CD4-positive, alpha-beta memory T cell (primary cell): ENCODE results near the gene PTPN11. TPM values are rescaled to one million over a fixed set of nuclear protein-coding genes. Genes with fewer than 3 reads are reported as not detected.
"Not testable (repeated sequence)": the region's sequence is repeated elsewhere in the genome, so short reads cannot be mapped to it uniquely, and the experiment has no call there.

Experiments used
- CTCF ChIA-PET: fragments of 350-600 bp; sonication (Branson Sonifier 250); formaldehyde crosslinking; loops from one replicate; lab custom pipeline; 2021; ENCODE audit warnings: inconsistent platforms; ENCODE audit not compliant: partially characterized antibody; lab: Charles Lee
- POLR2A ChIA-PET: fragments of 350-600 bp; sonication (Branson Sonifier 250); formaldehyde crosslinking; loops from one replicate; lab custom pipeline; 2021; ENCODE audit not compliant: partially characterized antibody; lab: Charles Lee
- DNase-seq, 5 donors: peaks; one replicate each; pipeline versions ENCODE4 v3.0.0 to v3.0.0-alpha.2; 2020 to 2022; ENCODE audit warnings: mixed read lengths in 1 of 5
- H3K27ac ChIP-seq: one replicate; pipeline ENCODE4 v1.7.0; 2013; ENCODE audit warnings: low read depth, low read length
- H3K27me3 ChIP-seq: 2 replicates; pipeline ENCODE4 v1.7.0; 2013; ENCODE audit warnings: mild to moderate bottlenecking, low read length, moderate library complexity; ENCODE audit not compliant: insufficient read depth
- H3K36me3 ChIP-seq: 2 replicates; pipeline ENCODE4 v1.7.0; 2013; ENCODE audit warnings: mild to moderate bottlenecking, low read length, moderate library complexity; ENCODE audit not compliant: insufficient read depth
- H3K4me1 ChIP-seq: 2 replicates; pipeline ENCODE4 v1.7.0; 2013; ENCODE audit warnings: mild to moderate bottlenecking, low read length, moderate library complexity; ENCODE audit not compliant: insufficient read depth
- H3K4me3 ChIP-seq, 2 donors: one replicate each; pipeline ENCODE4 v1.7.0; 2013; ENCODE audit warnings: low read length in 2 of 2, mild to moderate bottlenecking in 1 of 2
- H3K9me3 ChIP-seq, 2 donors: one replicate each; pipeline ENCODE4 v1.7.0; 2013; ENCODE audit warnings: low read length in 2 of 2, control low read depth in 1 of 2; ENCODE audit not compliant: control insufficient read depth in 1 of 2
- H3K27ac Mint-ChIP-seq, 7 donors: one replicate each; pipeline ENCODE4 v1.8.0; 2020 to 2021; ENCODE audit warnings: mixed read lengths in 7 of 7, mild to moderate bottlenecking in 6 of 7, inconsistent platforms in 3 of 7, moderate library complexity in 3 of 7
- H3K27me3 Mint-ChIP-seq, 2 donors: one replicate each; pipeline ENCODE4 v1.8.0; 2020 to 2021; ENCODE audit warnings: mixed read lengths in 2 of 2
- H3K36me3 Mint-ChIP-seq, 2 donors: one replicate each; pipeline ENCODE4 v1.8.0; 2020 to 2021; ENCODE audit warnings: mixed read lengths in 2 of 2, inconsistent platforms in 1 of 2, mild to moderate bottlenecking in 1 of 2
- H3K4me1 Mint-ChIP-seq, 4 donors: one replicate each; pipeline ENCODE4 v1.8.0; 2020 to 2021; ENCODE audit warnings: mixed read lengths in 4 of 4, mild to moderate bottlenecking in 1 of 4
- H3K4me3 Mint-ChIP-seq, 8 donors: one replicate each; pipeline ENCODE4 v1.8.0; 2020 to 2021; ENCODE audit warnings: mixed read lengths in 8 of 8, mild to moderate bottlenecking in 7 of 8, moderate library complexity in 6 of 8, inconsistent platforms in 3 of 8
- H3K9me3 Mint-ChIP-seq, 8 donors: one replicate each; pipeline ENCODE4 v1.8.0; 2020 to 2021; ENCODE audit warnings: mixed read lengths in 8 of 8, mild to moderate bottlenecking in 5 of 8, inconsistent platforms in 3 of 8, moderate library complexity in 1 of 8
- intact Hi-C: fragments of 100-400 bp; cut with micrococcal nuclease; formaldehyde crosslinking; loops from one replicate; pipeline ENCODE4 v1.15.1; 2023
- polyA plus RNA-seq, 2 donors: library from polyadenylated mRNA; unstranded; fragments of 300-500 nt; fragmentation: Illumina TruSeq; gene quantifications; one replicate each; pipeline ENCODE4 v1.2.3, GENCODE V29; 2021
- total RNA-seq, 2 experiments: library from RNA; stranded (reverse); gene quantifications; one replicate each; pipeline ENCODE4 v1.2.3, GENCODE V29; 2021

The PTPN11 gene
- total and polyA plus RNA-seq, 4 experiments from 2014 or later: 45.3 to 72.2 (median 52.4) TPM

DNA sequence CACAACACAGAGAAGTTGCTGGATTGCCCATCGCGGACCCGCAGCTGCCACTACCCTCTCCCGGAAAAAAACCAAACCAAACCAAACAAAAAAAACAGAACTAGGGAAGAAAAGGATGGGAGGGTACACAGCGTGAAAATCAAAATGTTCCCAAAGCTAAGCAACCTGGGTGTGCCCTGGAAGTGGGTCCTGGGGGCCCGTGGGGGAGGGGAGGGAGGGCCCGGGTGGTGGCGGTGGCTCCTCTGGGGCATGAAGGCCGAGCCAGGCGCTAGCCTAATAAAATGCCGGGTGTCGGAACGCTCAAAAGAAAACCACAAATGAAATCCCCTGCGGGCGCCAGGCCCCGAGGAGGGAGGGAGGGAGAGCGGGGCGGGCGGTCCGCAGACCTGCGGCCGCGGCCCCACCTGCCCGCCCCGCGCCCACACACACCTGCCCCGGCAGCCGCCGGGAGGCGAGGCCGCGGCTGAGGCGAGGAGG, 37.3 kb upstream of the PTPN11 start:
- Histone ChIP-seq H3K9me3 (no peaks in the 10 kb centered on the region), H3K36me3 (no peaks in the 10 kb centered on the region), H3K27me3 (no peaks in the 10 kb centered on the region), H3K4me3 (peak overlapping the region; percentile 24 to 94), H3K4me1 (peaks cover 18% of the 10 kb centered on the region), H3K27ac (peak overlapping the region; percentile 59)
- Mint-ChIP-seq H3K9me3 (no peaks in the 10 kb centered on the region), H3K4me3 (peak overlapping the region; percentile 86 to 96 (median 92)), H3K4me1 (peaks cover 17 to 28% (median 22%) of the 10 kb centered on the region in 4 donors), H3K36me3 (peaks cover 0 to 9% of the 10 kb centered on the region in 2 donors), H3K27ac (peak overlapping the region; percentile 62 to 95 (median 89)), H3K27me3 (no peaks in the 10 kb centered on the region)
- ChIA-PET POLR2A (interaction anchor here (0.8 kb wide), 1 partner anchor 37 kb away, joined by 3 read pairs; no protein-coding TSS in a partner anchor), CTCF (interaction anchor here (1.2 kb wide), 1 partner anchor 71 kb away, joined by 3 read pairs; no protein-coding TSS in a partner anchor)
- intact Hi-C loops: loop anchor here (10.0 kb wide), 1 partner anchor 277 kb away; the partner anchor contains the start of gene NAA25
- DNase-seq: peak in 2 of 5 donors; percentile 16 to 49

GRCh38 chr12:112381883-112382796, 36.6 kb upstream of the PTPN11 start, which contains the start of gene HECTD4:
TSS of gene HECTD4 (minus strand) at chr12:112382431. CDS start at chr12:112382128, 303 bp downstream.
- CTCF ChIA-PET: interaction anchor here (1.2 kb wide), 1 partner anchor 72 kb away, joined by 3 read pairs; no protein-coding TSS in a partner anchor

DNA sequence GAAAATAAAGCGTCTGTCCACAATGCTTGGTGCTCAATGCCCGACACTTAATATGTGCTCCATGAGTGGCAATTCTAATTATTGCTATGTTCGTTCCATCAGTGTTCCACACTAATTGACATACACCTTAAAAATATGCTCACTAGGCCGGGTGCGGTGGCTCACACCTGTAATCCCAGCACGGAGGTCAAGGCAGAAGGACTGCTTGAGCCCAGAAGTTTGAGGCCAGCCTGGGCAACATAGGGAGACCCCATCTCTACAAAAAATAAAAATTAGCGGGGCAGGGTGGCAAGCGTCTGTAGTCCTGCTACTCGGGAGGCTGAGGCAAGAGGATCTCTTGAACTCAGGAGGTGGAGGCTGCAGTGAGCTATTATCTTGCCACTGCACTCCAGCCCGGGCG, 35.9 kb upstream of the PTPN11 start:
- ChIA-PET POLR2A (no interaction called here), CTCF (interaction anchor here (2.1 kb wide), 1 partner anchor 185 kb away, joined by 12 read pairs; no protein-coding TSS in a partner anchor)
- DNase-seq: no peak
- intact Hi-C loops: loop anchor here (1.0 to 10.0 kb wide), 2 partner anchors 26 to 278 kb away; partner anchors contain the start of genes NAA25 and RPL6
- Mint-ChIP-seq H3K36me3 (peaks cover 0 to 9% of the 10 kb centered on the region in 2 donors), H3K27ac (peak overlapping the region in 5 of 7 donors; percentile 70 to 94 (median 92)), H3K9me3 (no peaks in the 10 kb centered on the region), H3K4me1 (peaks cover 20 to 31% (median 26%) of the 10 kb centered on the region in 4 donors), H3K27me3 (peaks cover 0 to 1% of the 10 kb centered on the region in 2 donors), H3K4me3 (peak overlapping the region; percentile 91 to 96 (median 94))
- Histone ChIP-seq H3K9me3 (no peaks in the 10 kb centered on the region), H3K27ac (peak overlapping the region; percentile 59), H3K36me3 (no peaks in the 10 kb centered on the region), H3K4me3 (peak overlapping the region; percentile 73 to 94), H3K4me1 (peaks cover 18% of the 10 kb centered on the region), H3K27me3 (no peaks in the 10 kb centered on the region)

More at GRCh38 chr12:112381883-112382796, 36.6 kb upstream of the PTPN11 start, which contains the start of gene HECTD4:
- H3K27ac Mint-ChIP-seq: peak within 1 kb of the TSS; percentile 86 to 95 (median 94)
- H3K36me3 Mint-ChIP-seq: peaks cover 0 to 9% of the 10 kb centered on the region in 2 donors
- peak within 1 kb of the TSS; percentile 59 for H3K27ac ChIP-seq
- H3K27me3 ChIP-seq: no peaks in the 10 kb centered on the region
- peak within 1 kb of the TSS; percentile 92 to 96 (median 96) for H3K4me3 Mint-ChIP-seq
- H3K27me3 Mint-ChIP-seq: no peaks in the 10 kb centered on the region
- H3K9me3 ChIP-seq: no peaks in the 10 kb centered on the region
- H3K4me3 ChIP-seq: peak within 1 kb of the TSS; percentile 73 to 94
- peaks cover 18% of the 10 kb centered on the region for H3K4me1 ChIP-seq
- no peaks in the 10 kb centered on the region for H3K9me3 Mint-ChIP-seq
- H3K4me1 Mint-ChIP-seq: peaks cover 17 to 26% (median 22%) of the 10 kb centered on the region in 4 donors
- POLR2A ChIA-PET: no interaction called here
- H3K36me3 ChIP-seq: no peaks in the 10 kb centered on the region
- intact Hi-C loops: loop anchor here (1.0 to 10.0 kb wide), 2 partner anchors 27 to 277 kb away; partner anchors contain the start of genes NAA25 and RPL6
- DNase-seq: peak; percentile 87 to 91 (median 88)

DNA sequence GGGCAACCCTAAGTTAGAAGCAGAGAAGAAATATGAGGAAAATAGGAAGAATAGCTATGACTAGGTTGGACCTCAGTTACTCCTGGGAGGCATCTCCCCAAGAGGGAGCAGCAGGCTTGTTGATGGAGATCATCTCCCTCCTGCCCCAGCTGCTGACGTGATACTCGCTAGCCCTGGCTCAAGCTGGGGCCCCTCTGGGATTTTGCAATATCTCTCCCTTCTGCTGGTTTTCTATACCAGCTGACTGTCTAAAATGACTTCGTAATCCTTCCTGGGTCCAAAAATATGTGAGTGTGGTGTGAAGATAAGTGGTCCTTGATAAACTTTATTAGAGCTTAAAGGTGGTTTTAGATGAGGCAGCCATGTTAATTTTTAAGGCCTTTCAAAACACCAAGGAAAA, 32.0 kb upstream of the PTPN11 start:
- POLR2A ChIA-PET: interaction anchor here (0.9 to 2.0 kb wide), 3 partner anchors 16 to 188 kb away, joined by 3 to 8 read pairs (median 4); no protein-coding TSS in a partner anchor
- H3K27ac ChIP-seq: no peak overlapping the region
- Mint-ChIP-seq H3K9me3 (no peaks in the 10 kb centered on the region), H3K27me3 (peaks cover 0 to 1% of the 10 kb centered on the region in 2 donors), H3K4me1 (peaks cover 7 to 13% (median 9%) of the 10 kb centered on the region in 4 donors), H3K36me3 (peaks cover 0 to 3% of the 10 kb centered on the region in 2 donors), H3K4me3 (no peak overlapping the region), H3K27ac (peak overlapping the region in 3 of 7 donors; percentile 75 to 85 (median 76))
- no peak for DNase-seq
- H3K9me3 ChIP-seq: no peaks in the 10 kb centered on the region
- CTCF ChIA-PET: interaction anchor here (0.8 to 4.3 kb wide), 19 partner anchors 8 to 990 kb away, joined by 3 to 65 read pairs (median 4); no protein-coding TSS in a partner anchor
- intact Hi-C loops: loop anchor here (1.0 to 10.0 kb wide), 5 partner anchors 91 to 562 kb away; partner anchors contain the start of genes ERP29, NAA25 and TMEM116
- H3K36me3 ChIP-seq: no peaks in the 10 kb centered on the region
- no peak overlapping the region for H3K4me3 ChIP-seq
- H3K4me1 ChIP-seq: peaks cover 6% of the 10 kb centered on the region
- H3K27me3 ChIP-seq: no peaks in the 10 kb centered on the region

GRCh38 chr12:112389228-112389627, 29.5 kb upstream of the PTPN11 start:
- ChIA-PET POLR2A (no interaction called here), CTCF (interaction anchor here (0.7 to 4.3 kb wide), 3 partner anchors 10 to 192 kb away, joined by 3 to 65 read pairs (median 4); no protein-coding TSS in a partner anchor)
- Mint-ChIP-seq H3K9me3 (no peaks in the 10 kb centered on the region), H3K4me3 (peak overlapping the region in 1 of 8 donors; percentile 43), H3K27me3 (peaks cover 0 to 3% of the 10 kb centered on the region in 2 donors), H3K27ac (no peak overlapping the region), H3K36me3 (no peaks in the 10 kb centered on the region), H3K4me1 (peaks cover 3 to 6% (median 5%) of the 10 kb centered on the region in 4 donors)
- no peaks in the 10 kb centered on the region for H3K36me3 ChIP-seq
- no peak for DNase-seq
- intact Hi-C loops: loop anchor here (5.0 to 10.0 kb wide), 2 partner anchors 284 to 377 kb away; partner anchors contain the start of genes ERP29, NAA25 and TMEM116
- H3K27me3 ChIP-seq: no peaks in the 10 kb centered on the region
- no peak overlapping the region for H3K27ac ChIP-seq
- no peaks in the 10 kb centered on the region for H3K4me1 ChIP-seq
- no peak overlapping the region for H3K4me3 ChIP-seq
- no peaks in the 10 kb centered on the region for H3K9me3 ChIP-seq

GRCh38 chr12:112389922-112390654, 28.7 kb upstream of the PTPN11 start:
- H3K4me1 Mint-ChIP-seq, H3K4me1 ChIP-seq, H3K27ac ChIP-seq, H3K36me3 ChIP-seq, H3K9me3 Mint-ChIP-seq, H3K27me3 ChIP-seq, H3K9me3 ChIP-seq, DNase-seq, H3K27me3 Mint-ChIP-seq, H3K4me3 ChIP-seq, H3K4me3 Mint-ChIP-seq, H3K27ac Mint-ChIP-seq, H3K36me3 Mint-ChIP-seq, POLR2A ChIA-PET: not testable (repeated sequence)
- intact Hi-C loops: loop anchor here (5.0 to 10.0 kb wide), 2 partner anchors 285 to 378 kb away; partner anchors contain the start of genes ERP29, NAA25 and TMEM116
- CTCF ChIA-PET: interaction anchor here (0.7 to 4.3 kb wide), 2 partner anchors 24 to 193 kb away, joined by 3 to 65 read pairs; no protein-coding TSS in a partner anchor
